Kidney epithelial cell (primary cell): ENCODE measurements around the gene COL17A1. TPM values are rescaled to one million over a fixed set of nuclear protein-coding genes. Genes with fewer than 3 reads are reported as not detected.

Experiments
- DNase-seq: peaks from one replicate; pipeline ENCODE4 v3.0.0-alpha.2; 2010; ENCODE audit warnings: low read depth
- H3K27me3 ChIP-seq: 2 replicates; pipeline ENCODE4 v1.6.0; 2011; ENCODE audit warnings: low read length; ENCODE audit not compliant: control insufficient read depth, insufficient read depth
- H3K36me3 ChIP-seq: 2 replicates; pipeline ENCODE4 v1.5.1; 2011; ENCODE audit warnings: low read length; ENCODE audit not compliant: control insufficient read depth, insufficient read depth
- H3K4me3 ChIP-seq: 2 replicates; pipeline ENCODE4 v1.5.1; 2011; ENCODE audit warnings: low read depth, mild to moderate bottlenecking, control low read depth, low read length
- total RNA-seq: library from RNA; depleted of rRNA; stranded (reverse); fragments of >200 nt; gene quantifications from 2 replicates; pipeline ENCODE4 v1.2.3, GENCODE V29; 2015
- TF ChIP-seq, protein P1 (sequence below): IDR thresholded peaks from 2 replicates; pipeline ENCODE4 v1.5.1; 2011; ENCODE audit warnings: mild to moderate bottlenecking, moderate library complexity, low read length, control low read depth, inconsistent platforms; ENCODE audit not compliant: insufficient read depth, poor library complexity, severe bottlenecking

The COL17A1 gene
- total RNA-seq, 1 donor from 2014 or later = 0.33 TPM

DNA sequence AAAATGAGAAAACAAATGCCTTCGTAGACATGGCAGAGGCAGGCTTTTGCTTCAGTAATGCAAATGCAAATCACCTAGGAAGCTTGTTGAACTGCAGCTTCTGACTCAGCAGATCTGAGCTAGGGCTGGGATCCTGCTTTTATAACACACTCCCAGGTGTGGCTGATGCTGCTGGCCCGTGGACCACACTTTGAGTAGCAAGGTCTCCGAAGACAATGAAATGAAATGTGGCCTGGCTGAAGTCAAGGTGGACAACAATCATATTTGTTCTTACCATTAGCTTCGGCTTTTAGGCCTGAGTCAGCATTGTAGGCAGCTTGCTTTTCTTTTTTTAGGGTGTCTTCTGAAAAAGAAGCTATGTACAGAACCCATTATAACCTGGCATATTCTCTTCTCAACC is 26.3 kb downstream of the COL17A1 start:
- TF ChIP-seq, protein P1, sequence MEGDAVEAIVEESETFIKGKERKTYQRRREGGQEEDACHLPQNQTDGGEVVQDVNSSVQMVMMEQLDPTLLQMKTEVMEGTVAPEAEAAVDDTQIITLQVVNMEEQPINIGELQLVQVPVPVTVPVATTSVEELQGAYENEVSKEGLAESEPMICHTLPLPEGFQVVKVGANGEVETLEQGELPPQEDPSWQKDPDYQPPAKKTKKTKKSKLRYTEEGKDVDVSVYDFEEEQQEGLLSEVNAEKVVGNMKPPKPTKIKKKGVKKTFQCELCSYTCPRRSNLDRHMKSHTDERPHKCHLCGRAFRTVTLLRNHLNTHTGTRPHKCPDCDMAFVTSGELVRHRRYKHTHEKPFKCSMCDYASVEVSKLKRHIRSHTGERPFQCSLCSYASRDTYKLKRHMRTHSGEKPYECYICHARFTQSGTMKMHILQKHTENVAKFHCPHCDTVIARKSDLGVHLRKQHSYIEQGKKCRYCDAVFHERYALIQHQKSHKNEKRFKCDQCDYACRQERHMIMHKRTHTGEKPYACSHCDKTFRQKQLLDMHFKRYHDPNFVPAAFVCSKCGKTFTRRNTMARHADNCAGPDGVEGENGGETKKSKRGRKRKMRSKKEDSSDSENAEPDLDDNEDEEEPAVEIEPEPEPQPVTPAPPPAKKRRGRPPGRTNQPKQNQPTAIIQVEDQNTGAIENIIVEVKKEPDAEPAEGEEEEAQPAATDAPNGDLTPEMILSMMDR = no peak
- Histone ChIP-seq H3K36me3 (no peaks in the 10 kb centered on the region), H3K4me3 (no peak overlapping the region), H3K27me3 (no peaks in the 10 kb centered on the region)
- DNase-seq = no peak

- no peaks in the 10 kb centered on the region for H3K36me3 ChIP-seq
- no peak for DNase-seq
- no peaks in the 10 kb centered on the region for H3K27me3 ChIP-seq
- H3K4me3 ChIP-seq = no peak overlapping the region
- TF ChIP-seq, protein P1 = no peak
Observed at GRCh38 chr10:104057717-104058116, 28.0 kb downstream of the COL17A1 start.

DNA sequence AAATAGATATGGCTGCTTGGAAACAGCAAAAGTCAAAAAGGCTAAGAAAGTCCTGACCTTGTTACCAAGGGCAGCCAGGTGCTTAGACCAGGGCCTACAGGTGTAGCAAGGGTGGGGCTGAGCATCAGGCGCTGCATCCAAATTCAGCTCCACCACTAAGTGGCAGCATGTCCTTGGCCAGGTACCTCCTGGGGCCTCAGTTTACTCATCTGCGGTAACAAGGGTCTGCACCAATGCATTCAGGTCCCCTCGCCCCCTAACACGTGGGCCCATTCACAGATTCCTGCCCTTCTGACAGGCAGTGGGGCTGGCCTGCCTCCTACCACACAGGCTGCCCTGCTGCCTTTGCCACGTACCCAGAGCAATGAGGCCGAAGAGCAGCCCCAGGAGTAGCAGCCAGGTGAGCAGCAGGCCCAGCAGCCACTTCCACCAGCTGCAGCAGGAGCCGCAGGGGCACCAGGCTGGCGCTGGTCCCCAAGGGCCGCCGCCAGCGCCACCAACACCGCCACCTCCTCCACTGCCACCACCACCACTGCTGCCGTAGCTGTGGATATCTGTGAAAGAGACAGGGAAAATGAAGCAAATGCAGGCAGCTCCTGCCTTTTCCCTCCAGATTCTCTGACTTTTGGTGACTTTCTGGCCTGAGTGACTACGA is 28.9 kb downstream of the COL17A1 start:
- no peaks in the 10 kb centered on the region for H3K36me3 ChIP-seq
- H3K27me3 ChIP-seq = no peaks in the 10 kb centered on the region

GRCh38 chr10:104054430-104054829 is 31.2 kb downstream of the COL17A1 start:
- no peaks in the 10 kb centered on the region for H3K36me3 ChIP-seq
- TF ChIP-seq, protein P1 = no peak
- H3K27me3 ChIP-seq = no peaks in the 10 kb centered on the region
- no peak for DNase-seq
- no peak overlapping the region for H3K4me3 ChIP-seq

More for the DNA sequence above, 28.9 kb downstream of the COL17A1 start:
- H3K4me3 ChIP-seq = no peak overlapping the region
- TF ChIP-seq, protein P1 = no peak
- DNase-seq = no peak

- no peak for DNase-seq
- no peaks in the 10 kb centered on the region for H3K36me3 ChIP-seq
- no peaks in the 10 kb centered on the region for H3K27me3 ChIP-seq
- H3K4me3 ChIP-seq = no peak overlapping the region
- TF ChIP-seq, protein P1 = no peak
Observed at GRCh38 chr10:104053201-104053600, 32.5 kb downstream of the COL17A1 start.

DNA sequence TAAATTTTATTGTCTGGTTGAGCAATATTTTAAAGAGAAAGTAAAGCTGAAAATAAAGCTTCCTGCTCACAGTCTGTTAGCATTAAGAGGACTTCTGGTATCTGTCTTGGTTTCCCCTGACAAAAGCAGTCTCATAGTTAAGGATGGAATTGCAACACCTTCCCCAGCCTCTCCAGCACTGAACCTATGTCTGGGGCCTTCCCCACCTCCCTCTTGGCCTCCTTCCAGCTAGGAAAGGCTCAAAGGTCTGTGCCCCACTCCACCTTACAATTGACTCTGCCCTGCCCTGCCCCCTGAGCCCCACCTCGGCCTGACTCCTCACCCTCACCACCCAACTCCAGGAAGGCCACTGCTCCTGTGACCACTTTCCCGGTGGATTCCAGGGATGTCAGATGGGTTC is 33.2 kb downstream of the COL17A1 start:
- DNase-seq = no peak
- Histone ChIP-seq H3K4me3 (no peak overlapping the region), H3K27me3 (no peaks in the 10 kb centered on the region), H3K36me3 (no peaks in the 10 kb centered on the region)
- TF ChIP-seq, protein P1 = no peak
